HCT116 (cell line): ENCODE measurements around the gene LRSAM1. TPM values are rescaled to one million over a fixed set of nuclear protein-coding genes. Genes with fewer than 3 reads are reported as not detected.

Experiments
- ATAC-seq: fragments of 200-7000 bp; cut with Tn5 transposase; 2 replicates; pipeline ENCODE4 v1.9.1; 2020; ENCODE audit warnings: mild to moderate bottlenecking, moderate library complexity
- BruUV-seq: library from RNA; stranded (reverse); fragments of 400-500 nt; replicated peaks from 2 replicates; lab custom pipeline; 2021; lab: Mats Ljungman, UMichigan
- CTCF ChIA-PET: fragments of 300-600 bp; sonication (Branson Sonifier 250); formaldehyde crosslinking; loops from one replicate; lab custom pipeline; 2021; ENCODE audit warnings: antibody characterized with exemption; lab: Charles Lee
- POLR2A ChIA-PET: fragments of 300-600, 350-600 bp; sonication (Branson Sonifier 250); formaldehyde crosslinking; loops from one replicate; lab custom pipeline; 2021; ENCODE audit warnings: antibody characterized with exemption; lab: Charles Lee
- RAD21 ChIA-PET, 2 experiments: fragments of 300-600 bp; sonication (Branson Sonifier 250); formaldehyde crosslinking; loops; one replicate each; lab custom pipeline; 2023; ENCODE audit warnings: low total read pairs in 2 of 2; ENCODE audit not compliant: uncharacterized antibody in 2 of 2, unreplicated experiment in 2 of 2, low non-redundant PET in 1 of 2; lab: Charles Lee
- DNase-seq: peaks from one replicate; pipeline ENCODE4 v3.0.0-alpha.2; 2010; ENCODE audit warnings: low read depth, low spot score
- H2AFZ ChIP-seq: fragments of 200-600 bp; shearing (Covaris generic), sonication (generic); 2 replicates; pipeline ENCODE4 v1.6.1; 2017; ENCODE audit warnings: low read depth, mixed run types, mixed read lengths, antibody characterized with exemption, low read length; ENCODE audit not compliant: poor library complexity, severe bottlenecking
- H3K27ac ChIP-seq: 2 replicates; pipeline ENCODE4 v1.5.1; 2012; ENCODE audit warnings: low read depth, low read length
- H3K27me3 ChIP-seq: fragments of 200-600 bp; sonication (generic); 2 replicates; pipeline ENCODE4 v1.6.1; 2016; ENCODE audit warnings: mixed run types, low read length, mixed read lengths; ENCODE audit not compliant: insufficient read depth
- H3K36me3 ChIP-seq, 2 experiments: fragments of 200-500 bp in 1 of 2; fragments of 200-600 bp in 1 of 2; sonication (Bioruptor generic) in 1 of 2; sonication (generic) in 1 of 2; 2 replicates each; pipeline versions ENCODE4 v1.5.1 to v1.6.1; 2014 to 2016; ENCODE audit warnings: low read length in 2 of 2, inconsistent platforms in 1 of 2, mixed read lengths in 1 of 2, mixed run types in 1 of 2; ENCODE audit not compliant: insufficient read depth in 2 of 2, control insufficient read depth in 1 of 2
- H3K4me1 ChIP-seq, 2 experiments: fragments of 200-600 bp in 1 of 2; sonication (generic) in 1 of 2; 2 replicates each; pipeline versions ENCODE4 v1.5.1 to v1.6.1; 2012 to 2017; ENCODE audit warnings: low read length in 2 of 2, inconsistent platforms in 1 of 2, mild to moderate bottlenecking in 1 of 2, mixed read lengths in 1 of 2, mixed run types in 1 of 2, moderate library complexity in 1 of 2; ENCODE audit not compliant: insufficient read depth in 2 of 2, control insufficient read depth in 1 of 2
- H3K4me2 ChIP-seq: fragments of 200-600 bp; sonication (generic); 2 replicates; pipeline ENCODE4 v1.6.1; 2017; ENCODE audit warnings: mixed run types, low read length, mixed read lengths
- H3K4me3 ChIP-seq, 2 experiments: fragments of 200-600 bp in 1 of 2; sonication (generic) in 1 of 2; replicated peaks in 1 of 2; 2 replicates each; pipeline ENCODE4 v1.5.1; 2011 to 2016; ENCODE audit warnings: low read length in 2 of 2, control low read depth in 1 of 2, low read depth in 1 of 2, mild to moderate bottlenecking in 1 of 2, mixed read lengths in 1 of 2, mixed run types in 1 of 2
- H3K79me2 ChIP-seq: fragments of 200-600 bp; sonication (generic); 2 replicates; pipeline ENCODE4 v1.6.1; 2017; ENCODE audit warnings: mild to moderate bottlenecking, mixed run types, low read length, moderate library complexity, mixed read lengths; ENCODE audit not compliant: insufficient read depth
- H3K9ac ChIP-seq: fragments of 200-600 bp; sonication (generic); 2 replicates; pipeline ENCODE4 v1.6.1; 2016; ENCODE audit warnings: low read length, mixed read lengths
- H3K9me2 ChIP-seq: fragments of 200-600 bp; sonication (generic), shearing (Covaris generic); 2 replicates; pipeline ENCODE4 v1.6.1; 2017; ENCODE audit warnings: mixed run types, mild to moderate bottlenecking, moderate library complexity; ENCODE audit not compliant: insufficient read depth
- H3K9me3 ChIP-seq, 2 experiments: fragments of 200-500 bp in 1 of 2; fragments of 200-600 bp in 1 of 2; sonication (Bioruptor generic) in 1 of 2; sonication (generic) in 1 of 2; 2 replicates each; pipeline ENCODE4 v1.6.1; 2014 to 2017; ENCODE audit warnings: low read length in 2 of 2, mixed read lengths in 2 of 2, inconsistent platforms in 1 of 2, low read depth in 1 of 2, mild to moderate bottlenecking in 1 of 2, mixed run types in 1 of 2, moderate library complexity in 1 of 2; ENCODE audit not compliant: control insufficient read depth in 1 of 2, insufficient read depth in 1 of 2
- H4K20me1 ChIP-seq: fragments of 200-600 bp; sonication (generic), shearing (Covaris generic); 2 replicates; pipeline ENCODE4 v1.6.1; 2017; ENCODE audit warnings: mixed run types, mild to moderate bottlenecking, moderate library complexity; ENCODE audit not compliant: insufficient read depth
- CEBPB ChIP-seq: IDR thresholded peaks from 2 replicates; pipeline ENCODE4 v1.6.1; 2012; ENCODE audit warnings: low read depth
- EGR1 ChIP-seq: IDR thresholded peaks from 2 replicates; pipeline ENCODE4 v1.6.1; 2012; ENCODE audit warnings: low read depth
- EZH2 ChIP-seq: fragments of 200-600 bp; sonication (generic); IDR thresholded peaks from 2 replicates; pipeline ENCODE4 v1.6.1; 2017; ENCODE audit warnings: antibody characterized with exemption, mixed run types
- EZH2phosphoT487 ChIP-seq: fragments of 200-600 bp; IDR thresholded peaks from 2 replicates; pipeline ENCODE4 v1.6.1; 2018; ENCODE audit warnings: antibody characterized with exemption, borderline replicate concordance
- FOSL1 ChIP-seq: IDR thresholded peaks from 2 replicates; pipeline ENCODE4 v1.6.1; 2012; ENCODE audit warnings: low read depth
- JUND ChIP-seq: IDR thresholded peaks from 2 replicates; pipeline ENCODE4 v1.6.1; 2012
- POLR2A ChIP-seq: IDR thresholded peaks from 2 replicates; pipeline ENCODE4 v1.7.0; 2011; ENCODE audit warnings: borderline replicate concordance; ENCODE audit not compliant: insufficient read depth, insufficient read length; ENCODE audit errors: extremely low read depth
- POLR2AphosphoS5 ChIP-seq: IDR thresholded peaks from 2 replicates; pipeline ENCODE4 v1.6.1; 2011; ENCODE audit warnings: mild to moderate bottlenecking, low read depth, low read length, moderate library complexity
- RAD21 ChIP-seq: IDR thresholded peaks from 2 replicates; pipeline ENCODE4 v1.6.1; 2012; ENCODE audit warnings: low read depth, mild to moderate bottlenecking
- SIN3A ChIP-seq: IDR thresholded peaks from 2 replicates; pipeline ENCODE4 v1.6.1; 2012; ENCODE audit warnings: low read depth
- SP1 ChIP-seq: IDR thresholded peaks from 2 replicates; pipeline ENCODE4 v1.6.1; 2012; ENCODE audit warnings: low read depth
- SRF ChIP-seq: IDR thresholded peaks from 2 replicates; pipeline ENCODE4 v1.6.1; 2012; ENCODE audit warnings: low read depth
- YY1 ChIP-seq: IDR thresholded peaks from 2 replicates; pipeline ENCODE4 v1.6.1; 2011; ENCODE audit warnings: low read length, low read depth, moderate library complexity, mild to moderate bottlenecking; ENCODE audit not compliant: insufficient replicate concordance; ENCODE audit errors: extremely low read depth
- ZNF274 ChIP-seq: fragments of 200-500 bp; sonication (Bioruptor generic); IDR thresholded peaks from 2 replicates; pipeline ENCODE4 v1.6.1; 2014; ENCODE audit warnings: mild to moderate bottlenecking, low read depth, low read length, inconsistent platforms
- intact Hi-C: fragments of 100-400 bp; cut with micrococcal nuclease; formaldehyde crosslinking; loops from 2 replicates; pipeline ENCODE4 v1.10.0; 2022
- total RNA-seq: library from RNA; stranded (reverse); gene quantifications from one replicate; pipeline ENCODE4 v1.2.1, GENCODE V29; 2021; ENCODE audit not compliant: unreplicated experiment
- TF ChIP-seq, protein P1 (sequence below): IDR thresholded peaks from 2 replicates; pipeline ENCODE4 v1.6.1; 2011; ENCODE audit warnings: mild to moderate bottlenecking, low read length, moderate library complexity; ENCODE audit not compliant: insufficient replicate concordance; ENCODE audit errors: extremely low read depth
- TF ChIP-seq, protein P2 (sequence below): IDR thresholded peaks from 2 replicates; pipeline ENCODE4 v1.6.1; 2012
- TF ChIP-seq, protein P3 (sequence below): IDR thresholded peaks from 2 replicates; pipeline ENCODE4 v1.6.1; 2012; ENCODE audit warnings: low read depth

Gene LRSAM1
- total RNA-seq, 1 experiment from 2014 or later = 25.9 TPM

DNA sequence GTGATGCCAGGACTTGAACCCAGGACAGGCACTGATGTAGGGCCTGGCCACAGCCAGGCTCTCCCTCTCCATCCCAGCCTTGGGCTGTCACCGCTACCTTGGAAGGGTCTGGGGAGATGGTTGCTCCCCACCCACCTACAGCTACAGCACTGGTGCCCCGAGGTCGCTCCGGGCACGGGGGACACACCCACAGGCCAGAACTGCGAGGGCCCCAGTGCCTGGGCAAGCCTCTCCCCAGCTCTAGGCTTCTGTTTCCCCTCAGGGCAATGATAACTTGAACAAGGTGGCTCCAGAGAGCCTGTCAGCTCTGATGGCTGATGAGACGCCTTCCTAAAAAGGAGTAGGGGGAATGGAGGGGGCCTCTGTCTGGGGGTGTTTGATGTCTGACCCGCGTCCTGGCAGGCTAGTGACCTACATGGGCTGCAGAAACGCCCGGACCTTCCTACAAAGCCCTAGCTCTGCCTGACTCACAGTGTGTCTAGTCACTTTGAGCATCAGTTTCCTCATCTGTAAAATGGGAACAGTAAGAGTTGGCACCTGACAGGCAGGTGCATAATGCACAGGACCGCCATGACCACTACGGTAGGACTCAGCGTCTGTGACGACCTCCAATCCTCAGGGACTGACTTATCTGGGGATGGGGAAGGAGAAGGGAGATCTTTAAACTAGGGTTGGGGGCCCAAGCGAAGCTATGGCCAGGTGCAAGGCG lies 76.4 kb downstream of the LRSAM1 start:
- H3K4me1 ChIP-seq = peaks cover 0 to 7% of the 10 kb centered on the region in 2 experiments; a peak in 1 of 4 replicates
- peaks cover 26% of the 10 kb centered on the region; the same call in 1 of the 2 replicates for H3K79me2 ChIP-seq
- peaks cover 26 to 56% of the 10 kb centered on the region in 2 experiments for H3K36me3 ChIP-seq
- ChIA-PET POLR2A (interaction anchor here (1.0 kb wide), 1 partner anchor 58 kb away, joined by 3 read pairs; no protein-coding TSS in a partner anchor), RAD21 (no interaction called here), CTCF (interaction anchor here (1.1 kb wide), 1 partner anchor 48 kb away, joined by 3 read pairs; no protein-coding TSS in a partner anchor)
- BruUV-seq = no TSS peak
- intact Hi-C loops = no loop called here
- H3K27ac ChIP-seq = no peak overlapping the region; the same call in 1 of the 2 replicates
- no peaks in the 10 kb centered on the region for H3K9me2 ChIP-seq
- no peak overlapping the region for H3K4me3 ChIP-seq
- peaks cover 17 to 31% of the 10 kb centered on the region in 2 experiments; a peak in 3 of 4 replicates for H3K9me3 ChIP-seq
- TF ChIP-seq SRF = no peak
- no peak for TF ChIP-seq EGR1
- TF ChIP-seq, protein P1, sequence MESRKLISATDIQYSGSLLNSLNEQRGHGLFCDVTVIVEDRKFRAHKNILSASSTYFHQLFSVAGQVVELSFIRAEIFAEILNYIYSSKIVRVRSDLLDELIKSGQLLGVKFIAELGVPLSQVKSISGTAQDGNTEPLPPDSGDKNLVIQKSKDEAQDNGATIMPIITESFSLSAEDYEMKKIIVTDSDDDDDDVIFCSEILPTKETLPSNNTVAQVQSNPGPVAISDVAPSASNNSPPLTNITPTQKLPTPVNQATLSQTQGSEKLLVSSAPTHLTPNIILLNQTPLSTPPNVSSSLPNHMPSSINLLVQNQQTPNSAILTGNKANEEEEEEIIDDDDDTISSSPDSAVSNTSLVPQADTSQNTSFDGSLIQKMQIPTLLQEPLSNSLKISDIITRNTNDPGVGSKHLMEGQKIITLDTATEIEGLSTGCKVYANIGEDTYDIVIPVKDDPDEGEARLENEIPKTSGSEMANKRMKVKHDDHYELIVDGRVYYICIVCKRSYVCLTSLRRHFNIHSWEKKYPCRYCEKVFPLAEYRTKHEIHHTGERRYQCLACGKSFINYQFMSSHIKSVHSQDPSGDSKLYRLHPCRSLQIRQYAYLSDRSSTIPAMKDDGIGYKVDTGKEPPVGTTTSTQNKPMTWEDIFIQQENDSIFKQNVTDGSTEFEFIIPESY = no peak
- TF ChIP-seq FOSL1 = no peak
- TF ChIP-seq ZNF274 = no peak
- no peak for TF ChIP-seq EZH2phosphoT487
- no peak for TF ChIP-seq SIN3A
- TF ChIP-seq YY1 = no peak
- TF ChIP-seq SP1 = no peak
- TF ChIP-seq CEBPB = no peak
- TF ChIP-seq EZH2 = no peak
- TF ChIP-seq JUND = no peak
- no peak for TF ChIP-seq POLR2A
- TF ChIP-seq RAD21 = no peak
- TF ChIP-seq, protein P2, sequence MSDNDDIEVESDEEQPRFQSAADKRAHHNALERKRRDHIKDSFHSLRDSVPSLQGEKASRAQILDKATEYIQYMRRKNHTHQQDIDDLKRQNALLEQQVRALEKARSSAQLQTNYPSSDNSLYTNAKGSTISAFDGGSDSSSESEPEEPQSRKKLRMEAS = no peak
- TF ChIP-seq, protein P3, sequence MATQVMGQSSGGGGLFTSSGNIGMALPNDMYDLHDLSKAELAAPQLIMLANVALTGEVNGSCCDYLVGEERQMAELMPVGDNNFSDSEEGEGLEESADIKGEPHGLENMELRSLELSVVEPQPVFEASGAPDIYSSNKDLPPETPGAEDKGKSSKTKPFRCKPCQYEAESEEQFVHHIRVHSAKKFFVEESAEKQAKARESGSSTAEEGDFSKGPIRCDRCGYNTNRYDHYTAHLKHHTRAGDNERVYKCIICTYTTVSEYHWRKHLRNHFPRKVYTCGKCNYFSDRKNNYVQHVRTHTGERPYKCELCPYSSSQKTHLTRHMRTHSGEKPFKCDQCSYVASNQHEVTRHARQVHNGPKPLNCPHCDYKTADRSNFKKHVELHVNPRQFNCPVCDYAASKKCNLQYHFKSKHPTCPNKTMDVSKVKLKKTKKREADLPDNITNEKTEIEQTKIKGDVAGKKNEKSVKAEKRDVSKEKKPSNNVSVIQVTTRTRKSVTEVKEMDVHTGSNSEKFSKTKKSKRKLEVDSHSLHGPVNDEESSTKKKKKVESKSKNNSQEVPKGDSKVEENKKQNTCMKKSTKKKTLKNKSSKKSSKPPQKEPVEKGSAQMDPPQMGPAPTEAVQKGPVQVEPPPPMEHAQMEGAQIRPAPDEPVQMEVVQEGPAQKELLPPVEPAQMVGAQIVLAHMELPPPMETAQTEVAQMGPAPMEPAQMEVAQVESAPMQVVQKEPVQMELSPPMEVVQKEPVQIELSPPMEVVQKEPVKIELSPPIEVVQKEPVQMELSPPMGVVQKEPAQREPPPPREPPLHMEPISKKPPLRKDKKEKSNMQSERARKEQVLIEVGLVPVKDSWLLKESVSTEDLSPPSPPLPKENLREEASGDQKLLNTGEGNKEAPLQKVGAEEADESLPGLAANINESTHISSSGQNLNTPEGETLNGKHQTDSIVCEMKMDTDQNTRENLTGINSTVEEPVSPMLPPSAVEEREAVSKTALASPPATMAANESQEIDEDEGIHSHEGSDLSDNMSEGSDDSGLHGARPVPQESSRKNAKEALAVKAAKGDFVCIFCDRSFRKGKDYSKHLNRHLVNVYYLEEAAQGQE = no peak
- no peak for TF ChIP-seq POLR2AphosphoS5
- DNase-seq (no peak), ATAC-seq (no peak)
- no peak overlapping the region for H2AFZ ChIP-seq
- H4K20me1 ChIP-seq = no peaks in the 10 kb centered on the region
- no peak overlapping the region for H3K4me2 ChIP-seq
- no peaks in the 10 kb centered on the region for H3K27me3 ChIP-seq
- no peak overlapping the region for H3K9ac ChIP-seq
